ENCODE measurements around the gene SSNA1.

- peak in 1 of 3 donors; percentile 24 for TF ChIP-seq CTCF (IDR thresholded peaks at IDR 0.05)
- no peak for TF ChIP-seq POLR2A (IDR thresholded peaks at IDR 0.05)
- TF ChIP-seq POLR2AphosphoS5 (IDR thresholded peaks at IDR 0.05): no peak
Observed at GRCh38 chr9:137189297-137190295, 1.1 kb downstream of the SSNA1 start.

Measured in breast epithelium (tissue), 3 donors.